Kidney (tissue), 14 donors: ENCODE results near the gene KCTD21. TPM values are rescaled to one million over a fixed set of nuclear protein-coding genes. Genes with fewer than 3 reads are reported as not detected.

Experiments used
- DNase-seq, 5 donors: peaks; one replicate each; pipeline ENCODE4 v3.0.0-alpha.2; 2013 to 2020
- FAIRE-seq: peaks from 2 replicates; lab custom pipeline; 2012; peaks lifted over from hg19 to GRCh38; lab: Jason Lieb, UNC
- H3K27ac ChIP-seq, 2 donors: one replicate each; pipeline ENCODE4 v1.7.0; 2013; ENCODE audit warnings: low read depth in 2 of 2, low read length in 2 of 2, inconsistent platforms in 1 of 2
- H3K27me3 ChIP-seq: one replicate; pipeline ENCODE4 v1.7.1; 2013; ENCODE audit warnings: low read length, inconsistent platforms; ENCODE audit not compliant: control insufficient read depth, insufficient read depth
- H3K36me3 ChIP-seq, 3 donors: one replicate each; pipeline versions ENCODE4 v1.7.0 to v1.7.1; 2013; ENCODE audit warnings: low read length in 3 of 3, control low read depth in 1 of 3, inconsistent platforms in 1 of 3; ENCODE audit not compliant: insufficient read depth in 3 of 3, control insufficient read depth in 2 of 3
- H3K4me1 ChIP-seq, 3 donors: one replicate each; pipeline versions ENCODE4 v1.7.0 to v1.7.1; 2013; ENCODE audit warnings: low read length in 3 of 3, inconsistent platforms in 1 of 3, low read depth in 1 of 3; ENCODE audit not compliant: control insufficient read depth in 2 of 3, insufficient read depth in 2 of 3
- H3K4me3 ChIP-seq, 3 donors: one replicate each; pipeline versions ENCODE4 v1.7.0 to v1.8.1; 2013; ENCODE audit warnings: low read length in 3 of 3, control low read depth in 1 of 3, inconsistent platforms in 1 of 3
- H3K9ac ChIP-seq, 3 donors: one replicate each; pipeline versions ENCODE4 v1.7.0 to v1.7.1; 2013; ENCODE audit warnings: low read length in 3 of 3, control low read depth in 1 of 3, inconsistent platforms in 1 of 3
- H3K9me3 ChIP-seq, 3 donors: one replicate each; pipeline versions ENCODE4 v1.7.0 to v1.7.1; 2013; ENCODE audit warnings: low read length in 3 of 3, control low read depth in 1 of 3, inconsistent platforms in 1 of 3; ENCODE audit not compliant: control insufficient read depth in 2 of 3, insufficient read depth in 1 of 3
- intact Hi-C: fragments of 100-400 bp; cut with DNase I; formaldehyde crosslinking; loops from one replicate; pipeline ENCODE4 v1.11.1; 2022
- polyA plus RNA-seq: library from polyadenylated mRNA; stranded (reverse); fragments of 350-450 nt; fragmentation: Illumina TruSeq; extraction: RNeasy Lipid Tissue Mini Kit (QIAGEN cat#74804); gene quantifications from one replicate; pipeline ENCODE4 v1.2.3, GENCODE V29; 2014; ENCODE audit warnings: low read depth, low replicate concordance; ENCODE audit not compliant: insufficient read depth
- total RNA-seq: library from RNA; stranded (reverse); fragmentation: NEBNext Ultra II Directional; extraction: Animal tissue kit (Norgen Biotek cat#: 25700); gene quantifications from one replicate; pipeline ENCODE4 v1.2.1, GENCODE V29; 2021
- TF ChIP-seq, protein P1 (sequence below): IDR thresholded peaks from 3 replicates; pipeline ENCODE4 v1.5.1; 2012; ENCODE audit warnings: mild to moderate bottlenecking, moderate library complexity, borderline replicate concordance; ENCODE audit not compliant: insufficient read depth; ENCODE audit errors: extremely low read depth
- donor health status: control.
- donor health status: control.
- donor health status: control.
- donor health status: control.
- donor health status: control.
- donor health status: DM: yes; HTN: yes; CAD: no.
- donor health status: Normal renal cell carcinoma (clear cell type).

KCTD21 gene
- total and polyA plus RNA-seq, 2 donors from 2014 or later, result 6.0 to 7.9 TPM

DNA sequence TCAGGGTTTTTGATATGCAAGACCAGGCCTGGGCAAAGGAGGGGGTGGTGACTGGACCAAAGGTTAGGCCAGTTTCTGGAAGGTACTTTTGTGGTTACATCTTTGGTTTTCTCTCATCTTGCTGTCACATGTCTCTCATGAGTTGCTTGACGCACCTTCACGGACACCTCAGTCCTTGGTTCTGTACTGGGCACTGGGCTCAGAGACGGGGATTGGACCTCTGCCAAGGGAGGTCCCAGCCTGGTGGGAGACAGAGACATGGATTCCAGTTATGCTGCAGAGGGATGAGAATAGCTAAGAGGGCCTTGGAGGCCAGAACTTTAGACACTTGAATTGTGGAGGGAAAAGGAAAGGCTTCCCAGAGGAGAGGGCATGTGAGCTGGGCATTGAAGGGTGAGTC is 1.9 kb upstream of the KCTD21 start:
- TF ChIP-seq, protein P1, sequence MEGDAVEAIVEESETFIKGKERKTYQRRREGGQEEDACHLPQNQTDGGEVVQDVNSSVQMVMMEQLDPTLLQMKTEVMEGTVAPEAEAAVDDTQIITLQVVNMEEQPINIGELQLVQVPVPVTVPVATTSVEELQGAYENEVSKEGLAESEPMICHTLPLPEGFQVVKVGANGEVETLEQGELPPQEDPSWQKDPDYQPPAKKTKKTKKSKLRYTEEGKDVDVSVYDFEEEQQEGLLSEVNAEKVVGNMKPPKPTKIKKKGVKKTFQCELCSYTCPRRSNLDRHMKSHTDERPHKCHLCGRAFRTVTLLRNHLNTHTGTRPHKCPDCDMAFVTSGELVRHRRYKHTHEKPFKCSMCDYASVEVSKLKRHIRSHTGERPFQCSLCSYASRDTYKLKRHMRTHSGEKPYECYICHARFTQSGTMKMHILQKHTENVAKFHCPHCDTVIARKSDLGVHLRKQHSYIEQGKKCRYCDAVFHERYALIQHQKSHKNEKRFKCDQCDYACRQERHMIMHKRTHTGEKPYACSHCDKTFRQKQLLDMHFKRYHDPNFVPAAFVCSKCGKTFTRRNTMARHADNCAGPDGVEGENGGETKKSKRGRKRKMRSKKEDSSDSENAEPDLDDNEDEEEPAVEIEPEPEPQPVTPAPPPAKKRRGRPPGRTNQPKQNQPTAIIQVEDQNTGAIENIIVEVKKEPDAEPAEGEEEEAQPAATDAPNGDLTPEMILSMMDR, result no peak
- no peak overlapping the region for H3K27ac ChIP-seq
- no peaks in the 10 kb centered on the region for H3K27me3 ChIP-seq
- no peak overlapping the region for H3K9ac ChIP-seq
- peaks cover 0 to 26% (median 14%) of the 10 kb centered on the region in 3 donors for H3K4me1 ChIP-seq
- H3K36me3 ChIP-seq, result no peaks in the 10 kb centered on the region
- intact Hi-C loops, result no loop called here
- DNase-seq (no peak), FAIRE-seq (no peak)
- no peaks in the 10 kb centered on the region for H3K9me3 ChIP-seq
- no peak overlapping the region for H3K4me3 ChIP-seq

DNA sequence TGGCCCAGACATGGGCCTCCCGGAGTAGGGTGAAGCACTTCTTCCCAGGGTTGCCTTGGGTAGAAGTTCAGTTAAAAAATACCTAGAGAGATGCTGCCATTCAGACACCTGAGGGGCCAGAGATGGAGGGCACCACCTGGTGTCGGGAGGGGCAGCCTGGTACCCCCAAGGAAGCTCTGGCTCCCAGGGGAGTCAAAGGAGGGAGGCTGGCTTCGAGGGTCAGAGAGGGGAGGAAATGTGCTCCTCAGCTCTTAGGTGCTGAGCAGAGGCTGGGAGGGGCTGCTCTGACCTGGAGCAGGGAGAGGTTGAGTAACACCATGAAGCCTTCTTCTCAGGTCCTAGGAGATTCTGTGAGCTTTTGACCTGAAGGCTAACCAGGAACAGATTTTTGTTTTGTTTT is 1.4 kb upstream of the KCTD21 start:
- no peaks in the 10 kb centered on the region for H3K36me3 ChIP-seq
- intact Hi-C loops, result no loop called here
- H3K4me1 ChIP-seq, result peaks cover 0 to 26% (median 14%) of the 10 kb centered on the region in 3 donors
- FAIRE-seq (no peak), DNase-seq (no peak)
- H3K4me3 ChIP-seq, result peak overlapping the region in 2 of 3 donors; percentile 77 to 93
- H3K9ac ChIP-seq, result peak overlapping the region in 1 of 3 donors; percentile 80
- no peaks in the 10 kb centered on the region for H3K27me3 ChIP-seq
- TF ChIP-seq, protein P1, result no peak
- H3K27ac ChIP-seq, result peak overlapping the region in 1 of 2 donors; percentile 10
- H3K9me3 ChIP-seq, result no peaks in the 10 kb centered on the region

DNA sequence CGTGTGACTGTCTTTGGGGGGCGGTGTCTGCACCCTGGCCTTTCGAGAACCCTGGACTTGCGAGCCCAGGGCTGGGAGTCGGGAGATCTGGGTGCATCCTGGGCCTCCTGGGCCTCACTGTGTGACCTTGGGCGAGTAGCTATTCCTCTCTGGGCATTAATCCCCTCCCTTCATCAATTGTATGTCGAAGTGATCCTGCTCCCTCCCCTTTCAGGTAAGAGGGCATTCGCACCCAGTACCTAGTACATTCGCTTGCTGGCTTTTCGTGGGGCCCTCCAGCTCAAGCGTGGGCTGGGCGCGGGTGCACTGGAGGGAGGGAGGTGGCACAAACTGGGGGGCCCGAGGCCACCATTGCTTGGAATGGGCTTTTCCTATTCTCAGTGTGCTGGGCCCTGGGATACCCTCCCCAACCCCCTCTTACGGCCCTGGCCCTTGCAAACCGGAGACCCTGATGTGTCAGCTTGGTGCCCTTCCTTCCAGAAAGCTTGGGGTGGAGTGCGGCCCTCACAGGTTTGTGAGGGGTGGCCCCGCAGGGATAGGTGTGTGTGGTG is 823 bp upstream of the KCTD21 start:
- Histone ChIP-seq H3K4me1 (peaks cover 0 to 26% (median 14%) of the 10 kb centered on the region in 3 donors), H3K9me3 (no peaks in the 10 kb centered on the region), H3K27ac (peak overlapping the region; percentile 20 to 48), H3K36me3 (no peaks in the 10 kb centered on the region), H3K9ac (peak overlapping the region in 2 of 3 donors; percentile 74 to 80), H3K27me3 (no peaks in the 10 kb centered on the region), H3K4me3 (peak overlapping the region; percentile 74 to 93 (median 77))
- DNase-seq, result no peak
- FAIRE-seq, result no peak
- TF ChIP-seq, protein P1, result no peak
- intact Hi-C loops, result no loop called here
